ENCODE data around the gene FBXO44.

The FBXO44 gene

GRCh38 chr1:11671205-11671543, 16.5 kb downstream of the FBXO44 start:
- no peaks in the 10 kb centered on the region for H3K4me1 ChIP-seq (ENCODE audit: insufficient read depth, low read length)
- H3K4me2 ChIP-seq (ENCODE audit: insufficient read depth, low read length) = no peak overlapping the region
- no peaks in the 10 kb centered on the region for H3K79me2 ChIP-seq (ENCODE audit: insufficient read depth, low read length)
- H3K9ac ChIP-seq (ENCODE audit: low read depth, low read length) = no peak overlapping the region
- H3K9me3 ChIP-seq (ENCODE audit: insufficient read depth, low read length, severe bottlenecking) = no peaks in the 10 kb centered on the region
- no peak overlapping the region for H3K4me3 ChIP-seq (ENCODE audit: low read depth in 1 of 2, low read length in 2 of 2)
- H3K27me3 ChIP-seq (ENCODE audit: insufficient read depth, low read length, poor library complexity) = no peaks in the 10 kb centered on the region
- no peak overlapping the region for H3K27ac ChIP-seq (ENCODE audit: low read length)
- TF ChIP-seq, protein P1, sequence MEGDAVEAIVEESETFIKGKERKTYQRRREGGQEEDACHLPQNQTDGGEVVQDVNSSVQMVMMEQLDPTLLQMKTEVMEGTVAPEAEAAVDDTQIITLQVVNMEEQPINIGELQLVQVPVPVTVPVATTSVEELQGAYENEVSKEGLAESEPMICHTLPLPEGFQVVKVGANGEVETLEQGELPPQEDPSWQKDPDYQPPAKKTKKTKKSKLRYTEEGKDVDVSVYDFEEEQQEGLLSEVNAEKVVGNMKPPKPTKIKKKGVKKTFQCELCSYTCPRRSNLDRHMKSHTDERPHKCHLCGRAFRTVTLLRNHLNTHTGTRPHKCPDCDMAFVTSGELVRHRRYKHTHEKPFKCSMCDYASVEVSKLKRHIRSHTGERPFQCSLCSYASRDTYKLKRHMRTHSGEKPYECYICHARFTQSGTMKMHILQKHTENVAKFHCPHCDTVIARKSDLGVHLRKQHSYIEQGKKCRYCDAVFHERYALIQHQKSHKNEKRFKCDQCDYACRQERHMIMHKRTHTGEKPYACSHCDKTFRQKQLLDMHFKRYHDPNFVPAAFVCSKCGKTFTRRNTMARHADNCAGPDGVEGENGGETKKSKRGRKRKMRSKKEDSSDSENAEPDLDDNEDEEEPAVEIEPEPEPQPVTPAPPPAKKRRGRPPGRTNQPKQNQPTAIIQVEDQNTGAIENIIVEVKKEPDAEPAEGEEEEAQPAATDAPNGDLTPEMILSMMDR (IDR thresholded peaks at IDR 0.05; ENCODE audit: borderline replicate concordance, extremely low read depth, low read length, poor library complexity, severe bottlenecking) = no peak
- no peak for TF ChIP-seq EZH2 (IDR thresholded peaks at IDR 0.05; ENCODE audit: borderline replicate concordance, low read depth, low read length, severe bottlenecking)
- H2AFZ ChIP-seq (ENCODE audit: low read depth, low read length) = no peak overlapping the region
- peaks cover 53% of the 10 kb centered on the region for H3K36me3 ChIP-seq (ENCODE audit: insufficient read depth, low read length)
- ATAC-seq (ENCODE audit: insufficient read depth, low read depth) (no peak), DNase-seq (no peak)
- peaks cover 30% of the 10 kb centered on the region for H4K20me1 ChIP-seq (ENCODE audit: insufficient read depth, low read length)

GRCh38 chr1:11671544-11672286, 17.0 kb downstream of the FBXO44 start:
- no peak overlapping the region for H3K9ac ChIP-seq (ENCODE audit: low read depth, low read length)
- no peaks in the 10 kb centered on the region for H3K79me2 ChIP-seq (ENCODE audit: insufficient read depth, low read length)
- no peak; the same call in 2 of the 3 replicates for ATAC-seq (ENCODE audit: insufficient read depth, low read depth)
- H2AFZ ChIP-seq (ENCODE audit: low read depth, low read length) = no peak overlapping the region
- TF ChIP-seq EZH2 (IDR thresholded peaks at IDR 0.05; ENCODE audit: borderline replicate concordance, low read depth, low read length, severe bottlenecking) = no peak
- TF ChIP-seq, protein P1 (IDR thresholded peaks at IDR 0.05; ENCODE audit: borderline replicate concordance, extremely low read depth, low read length, poor library complexity, severe bottlenecking) = no peak
- H3K9me3 ChIP-seq (ENCODE audit: insufficient read depth, low read length, severe bottlenecking) = no peaks in the 10 kb centered on the region
- H3K27me3 ChIP-seq (ENCODE audit: insufficient read depth, low read length, poor library complexity) = no peaks in the 10 kb centered on the region
- no peak overlapping the region for H3K4me3 ChIP-seq (ENCODE audit: low read depth in 1 of 2, low read length in 2 of 2)
- peaks cover 35% of the 10 kb centered on the region for H4K20me1 ChIP-seq (ENCODE audit: insufficient read depth, low read length)
- no peak for DNase-seq
- H3K27ac ChIP-seq (ENCODE audit: low read length) = no peak overlapping the region
- H3K36me3 ChIP-seq (ENCODE audit: insufficient read depth, low read length) = peaks cover 58% of the 10 kb centered on the region
- H3K4me1 ChIP-seq (ENCODE audit: insufficient read depth, low read length) = no peaks in the 10 kb centered on the region; the same call in 1 of the 2 replicates
- no peak overlapping the region for H3K4me2 ChIP-seq (ENCODE audit: insufficient read depth, low read length)

GRCh38 chr1:11673089-11673769, 18.6 kb downstream of the FBXO44 start:
- Histone ChIP-seq H3K9ac (ENCODE audit: low read depth, low read length) (no peak overlapping the region), H3K4me2 (ENCODE audit: insufficient read depth, low read length) (no peak overlapping the region), H3K27me3 (ENCODE audit: insufficient read depth, low read length, poor library complexity) (no peaks in the 10 kb centered on the region), H2AFZ (ENCODE audit: low read depth, low read length) (no peak overlapping the region), H3K27ac (ENCODE audit: low read length) (no peak overlapping the region), H3K4me3 (ENCODE audit: low read depth in 1 of 2, low read length in 2 of 2) (no peak overlapping the region), H3K9me3 (ENCODE audit: insufficient read depth, low read length, severe bottlenecking) (no peaks in the 10 kb centered on the region), H3K79me2 (ENCODE audit: insufficient read depth, low read length) (peaks cover 3% of the 10 kb centered on the region; the same call in 1 of the 2 replicates), H3K4me1 (ENCODE audit: insufficient read depth, low read length) (peaks cover 3% of the 10 kb centered on the region; the same call in 1 of the 2 replicates), H3K36me3 (ENCODE audit: insufficient read depth, low read length) (peaks cover 67% of the 10 kb centered on the region), H4K20me1 (ENCODE audit: insufficient read depth, low read length) (peaks cover 41% of the 10 kb centered on the region)
- TF ChIP-seq, protein P1 (IDR thresholded peaks at IDR 0.05; ENCODE audit: borderline replicate concordance, extremely low read depth, low read length, poor library complexity, severe bottlenecking) = no peak
- TF ChIP-seq EZH2 (IDR thresholded peaks at IDR 0.05; ENCODE audit: borderline replicate concordance, low read depth, low read length, severe bottlenecking) = no peak
- DNase-seq = no peak
- ATAC-seq (ENCODE audit: insufficient read depth, low read depth) = no peak
